Natural killer cell (primary cell): ENCODE data around the gene AGR3. TPM values are rescaled to one million over a fixed set of nuclear protein-coding genes. Genes with fewer than 3 reads are reported as not detected.
A peak's percentile ranks its signal among the peaks of the same experiment; 100 is the strongest.

Source experiments
- ATAC-seq, 3 donors: fragments of 150-1000 bp in 2 of 3; fragments of 200-7000 bp in 1 of 3; cut with Tn5 transposase; 1 replicate in 1 of 3; 2 replicates in 2 of 3; pipeline ENCODE4 v1.10.0; 2021; ENCODE audit warnings: mild to moderate bottlenecking in 2 of 3, moderate library complexity in 2 of 3
- DNase-seq, 2 donors: peaks; one replicate each; pipeline versions ENCODE4 v3.0.0 to v3.0.0-alpha.2; 2013 to 2021; ENCODE audit warnings: mixed read lengths in 1 of 2
- H3K27ac ChIP-seq: one replicate; pipeline ENCODE4 v1.5.1; 2013; ENCODE audit warnings: mild to moderate bottlenecking, low read length
- H3K27me3 ChIP-seq: one replicate; pipeline ENCODE4 v1.6.1; 2013; ENCODE audit warnings: low read length; ENCODE audit not compliant: control insufficient read depth, insufficient read depth
- H3K36me3 ChIP-seq: one replicate; pipeline ENCODE4 v1.6.1; 2013; ENCODE audit warnings: low read length; ENCODE audit not compliant: control insufficient read depth, insufficient read depth
- H3K4me1 ChIP-seq: one replicate; pipeline ENCODE4 v1.6.1; 2013; ENCODE audit warnings: low read length; ENCODE audit not compliant: control insufficient read depth, insufficient read depth
- H3K4me3 ChIP-seq: one replicate; pipeline ENCODE4 v1.5.1; 2013; ENCODE audit warnings: low read length
- H3K9me3 ChIP-seq: one replicate; pipeline ENCODE4 v1.6.1; 2013; ENCODE audit warnings: low read length; ENCODE audit not compliant: control insufficient read depth, insufficient read depth
- H3K27ac Mint-ChIP-seq, 2 donors: one replicate each; pipeline ENCODE4 v1.8.0; 2022; ENCODE audit warnings: mild to moderate bottlenecking in 2 of 2, mixed read lengths in 2 of 2, moderate library complexity in 1 of 2
- H3K27me3 Mint-ChIP-seq, 2 donors: one replicate each; pipeline ENCODE4 v1.8.0; 2022; ENCODE audit warnings: low read depth in 2 of 2, mixed read lengths in 2 of 2
- H3K36me3 Mint-ChIP-seq: one replicate; pipeline ENCODE4 v1.8.0; 2022; ENCODE audit warnings: mixed read lengths
- H3K4me1 Mint-ChIP-seq, 2 donors: one replicate each; pipeline ENCODE4 v1.8.0; 2022; ENCODE audit warnings: mixed read lengths in 2 of 2
- H3K4me3 Mint-ChIP-seq: one replicate; pipeline ENCODE4 v1.8.0; 2022; ENCODE audit warnings: mild to moderate bottlenecking, moderate library complexity, mixed read lengths
- H3K9me3 Mint-ChIP-seq, 2 donors: one replicate each; pipeline ENCODE4 v1.8.0; 2022; ENCODE audit warnings: mixed read lengths in 2 of 2
- WGBS: methylation state at CpG from one replicate; pipeline ENCODE4 v1.1.7; 2013; ENCODE audit warnings: missing lambda C conversion rate; ENCODE audit not compliant: insufficient coverage; 5-methylcytosine and 5-hydroxymethylcytosine counted together
- intact Hi-C: fragments of 100-400 bp; cut with micrococcal nuclease; formaldehyde crosslinking; loops from one replicate; pipeline ENCODE4 v1.14.2; 2022
- total RNA-seq, 4 donors: library from RNA; stranded (reverse); fragments of 120-200 nt in 1 of 4; gene quantifications; one replicate each; pipeline versions ENCODE4 v1.2.3 to v1.2.4, GENCODE V29; 2013 to 2022
- TF ChIP-seq, protein P1 (sequence below): fragments of 200-600 bp; IDR thresholded peaks from one replicate; pipeline ENCODE4 v1.8.0; 2022; ENCODE audit warnings: antibody characterized with exemption

AGR3 gene
- total RNA-seq, 3 donors from 2014 or later (not counting 1 experiment from before 2014, with no cell fraction given), result not detected

DNA sequence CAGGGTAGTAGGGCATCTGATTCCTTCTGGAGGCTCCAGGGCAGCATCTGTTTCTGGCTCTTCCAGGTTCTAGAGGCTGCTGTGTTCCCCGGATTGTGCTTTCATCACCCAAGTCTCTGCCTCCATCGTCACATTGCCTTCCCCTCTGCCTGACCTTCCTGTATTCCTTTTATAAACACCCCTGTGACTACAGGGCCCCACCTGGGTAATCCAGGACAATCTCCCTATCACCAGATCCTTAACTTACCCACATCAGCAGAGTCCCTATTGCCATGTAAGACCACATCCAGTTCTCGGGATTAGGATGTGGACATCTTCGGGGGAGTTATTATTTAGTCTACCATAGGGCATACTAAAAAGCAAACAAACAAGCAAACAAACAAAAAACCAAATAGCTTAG, 39.4 kb upstream of the AGR3 start:
- 97% methylated on average over 3 of the region's 4 CpGs for WGBS

DNA sequence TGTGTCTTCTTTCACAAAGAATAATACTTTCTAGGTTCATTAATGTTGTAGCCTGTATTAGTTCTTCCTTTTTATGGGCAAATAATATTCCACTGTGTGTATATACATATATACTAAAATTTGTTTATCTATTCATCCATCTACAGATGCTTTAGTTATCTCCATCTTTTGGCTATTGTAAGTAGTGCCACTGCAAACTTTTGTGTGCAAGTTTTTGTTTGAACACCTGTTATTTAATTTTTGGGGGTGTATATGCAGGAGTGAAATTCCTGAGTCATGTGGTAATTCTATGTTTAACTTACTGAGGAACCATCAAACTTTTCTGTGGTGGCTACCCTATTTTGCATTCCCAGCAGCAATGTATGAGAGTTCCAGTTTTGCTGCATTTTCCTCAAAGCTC, 37.7 kb upstream of the AGR3 start:
- Histone ChIP-seq H3K4me3 (no peak overlapping the region), H3K27me3 (no peaks in the 10 kb centered on the region), H3K36me3 (no peaks in the 10 kb centered on the region), H3K9me3 (no peaks in the 10 kb centered on the region), H3K27ac (no peak overlapping the region), H3K4me1 (no peaks in the 10 kb centered on the region)
- no peak for DNase-seq
- H3K27me3 Mint-ChIP-seq, result no peaks in the 10 kb centered on the region
- TF ChIP-seq, protein P1, sequence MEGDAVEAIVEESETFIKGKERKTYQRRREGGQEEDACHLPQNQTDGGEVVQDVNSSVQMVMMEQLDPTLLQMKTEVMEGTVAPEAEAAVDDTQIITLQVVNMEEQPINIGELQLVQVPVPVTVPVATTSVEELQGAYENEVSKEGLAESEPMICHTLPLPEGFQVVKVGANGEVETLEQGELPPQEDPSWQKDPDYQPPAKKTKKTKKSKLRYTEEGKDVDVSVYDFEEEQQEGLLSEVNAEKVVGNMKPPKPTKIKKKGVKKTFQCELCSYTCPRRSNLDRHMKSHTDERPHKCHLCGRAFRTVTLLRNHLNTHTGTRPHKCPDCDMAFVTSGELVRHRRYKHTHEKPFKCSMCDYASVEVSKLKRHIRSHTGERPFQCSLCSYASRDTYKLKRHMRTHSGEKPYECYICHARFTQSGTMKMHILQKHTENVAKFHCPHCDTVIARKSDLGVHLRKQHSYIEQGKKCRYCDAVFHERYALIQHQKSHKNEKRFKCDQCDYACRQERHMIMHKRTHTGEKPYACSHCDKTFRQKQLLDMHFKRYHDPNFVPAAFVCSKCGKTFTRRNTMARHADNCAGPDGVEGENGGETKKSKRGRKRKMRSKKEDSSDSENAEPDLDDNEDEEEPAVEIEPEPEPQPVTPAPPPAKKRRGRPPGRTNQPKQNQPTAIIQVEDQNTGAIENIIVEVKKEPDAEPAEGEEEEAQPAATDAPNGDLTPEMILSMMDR, result no peak
- ATAC-seq, result no peak
- H3K4me1 Mint-ChIP-seq, result peaks cover 0 to 6% of the 10 kb centered on the region in 2 donors
- H3K4me3 Mint-ChIP-seq, result no peak overlapping the region
- H3K36me3 Mint-ChIP-seq, result no peaks in the 10 kb centered on the region
- intact Hi-C loops, result no loop called here
- H3K27ac Mint-ChIP-seq, result no peak overlapping the region
- H3K9me3 Mint-ChIP-seq, result no peaks in the 10 kb centered on the region

More for the DNA sequence above, 39.4 kb upstream of the AGR3 start:
- no peaks in the 10 kb centered on the region for H3K9me3 Mint-ChIP-seq
- Histone ChIP-seq H3K36me3 (no peaks in the 10 kb centered on the region), H3K27ac (no peak overlapping the region), H3K4me1 (no peaks in the 10 kb centered on the region), H3K27me3 (no peaks in the 10 kb centered on the region), H3K4me3 (no peak overlapping the region), H3K9me3 (no peaks in the 10 kb centered on the region)
- intact Hi-C loops, result no loop called here
- no peaks in the 10 kb centered on the region for H3K27me3 Mint-ChIP-seq
- H3K36me3 Mint-ChIP-seq, result no peaks in the 10 kb centered on the region
- TF ChIP-seq, protein P1, result no peak
- no peak overlapping the region for H3K4me3 Mint-ChIP-seq
- no peak for ATAC-seq
- peaks cover 0 to 6% of the 10 kb centered on the region in 2 donors for H3K4me1 Mint-ChIP-seq
- no peak overlapping the region for H3K27ac Mint-ChIP-seq
- DNase-seq, result no peak

DNA sequence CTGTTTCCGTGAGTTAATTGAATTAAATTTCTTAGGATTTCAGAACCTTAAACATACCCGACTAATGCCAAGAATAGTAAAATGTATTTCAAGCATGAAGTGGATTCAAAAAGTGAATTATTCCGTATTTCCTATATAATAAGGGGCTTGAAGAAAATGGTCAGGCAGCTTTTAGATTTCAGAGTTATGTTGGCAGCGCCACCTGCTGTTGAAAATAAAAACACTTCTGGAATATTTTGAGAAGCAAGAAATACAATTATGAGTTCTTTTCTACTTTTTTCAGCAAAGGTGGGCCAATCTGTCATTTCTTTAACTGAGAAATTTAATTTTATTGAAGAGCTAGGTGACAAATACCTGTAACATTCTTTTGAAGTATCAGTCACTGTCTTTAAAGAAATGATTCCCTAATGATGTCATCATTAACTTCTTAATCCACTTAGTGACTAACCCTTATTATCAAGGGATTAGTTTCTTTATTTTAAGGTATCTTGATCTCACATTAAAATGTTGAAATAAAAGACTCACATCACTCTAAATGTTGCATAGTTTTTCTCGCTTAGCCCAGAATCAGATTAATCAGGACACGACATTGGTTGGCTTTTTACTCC, 36.6 kb upstream of the AGR3 start:
- H3K9me3 ChIP-seq, result no peaks in the 10 kb centered on the region
- H3K4me1 ChIP-seq, result no peaks in the 10 kb centered on the region
- DNase-seq (peak in 1 of 2 donors; percentile 52), ATAC-seq (no peak)
- intact Hi-C loops, result loop anchor here (1.0 kb wide), 2 partner anchors 27 to 223 kb away; no protein-coding TSS in a partner anchor
- H3K27me3 ChIP-seq, result no peaks in the 10 kb centered on the region
- H3K4me3 Mint-ChIP-seq, result no peak overlapping the region
- no peaks in the 10 kb centered on the region for H3K36me3 Mint-ChIP-seq
- H3K27me3 Mint-ChIP-seq, result no peaks in the 10 kb centered on the region
- peaks cover 0 to 6% of the 10 kb centered on the region in 2 donors for H3K4me1 Mint-ChIP-seq
- 67% methylated on average over 3 of the region's 6 CpGs for WGBS
- TF ChIP-seq, protein P1, result peak; percentile 85
- H3K36me3 ChIP-seq, result no peaks in the 10 kb centered on the region
- H3K27ac Mint-ChIP-seq, result no peak overlapping the region
- H3K4me3 ChIP-seq, result no peak overlapping the region
- no peaks in the 10 kb centered on the region for H3K9me3 Mint-ChIP-seq
- H3K27ac ChIP-seq, result no peak overlapping the region

DNA sequence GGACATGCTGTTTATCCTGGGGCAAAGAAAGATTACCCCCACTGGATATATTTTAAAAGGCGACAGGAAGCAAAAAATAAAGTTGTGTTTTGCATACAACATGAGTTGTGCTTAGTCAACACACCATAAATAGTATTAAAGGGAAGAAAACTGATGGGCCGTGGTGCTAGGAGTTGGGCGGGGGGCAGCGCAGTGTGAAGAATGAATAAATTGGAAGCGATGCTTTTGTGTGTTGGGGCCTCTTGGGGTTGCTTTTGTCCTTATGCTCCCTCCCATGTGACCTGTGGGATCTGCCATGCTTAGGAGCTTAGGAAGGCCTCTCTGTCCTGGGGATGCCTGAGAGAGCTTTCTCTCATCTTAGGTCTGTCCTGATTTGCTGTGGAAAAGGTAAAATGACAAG, 35.0 kb upstream of the AGR3 start:
- H3K36me3 ChIP-seq, result no peaks in the 10 kb centered on the region
- H3K27me3 ChIP-seq, result no peaks in the 10 kb centered on the region

More for the DNA sequence above, 35.0 kb upstream of the AGR3 start:
- H3K4me1 ChIP-seq, result no peaks in the 10 kb centered on the region
- no peaks in the 10 kb centered on the region for H3K36me3 Mint-ChIP-seq
- no peak overlapping the region for H3K4me3 ChIP-seq
- H3K9me3 ChIP-seq, result no peaks in the 10 kb centered on the region
- H3K9me3 Mint-ChIP-seq, result no peaks in the 10 kb centered on the region
- DNase-seq, result no peak
- intact Hi-C loops, result no loop called here
- H3K27ac ChIP-seq, result no peak overlapping the region
- no peaks in the 10 kb centered on the region for H3K4me1 Mint-ChIP-seq
- no peaks in the 10 kb centered on the region for H3K27me3 Mint-ChIP-seq
- WGBS, result 85% methylated on average over 5 of the region's 5 CpGs
- H3K27ac Mint-ChIP-seq, result no peak overlapping the region
- TF ChIP-seq, protein P1, result no peak
- no peak overlapping the region for H3K4me3 Mint-ChIP-seq
- no peak for ATAC-seq
